NB4 (cell line): ENCODE measurements around the gene SV2B.

Source experiments
- DNase-seq: peaks from one replicate; pipeline ENCODE4 v3.0.0; 2010; ENCODE audit warnings: low read depth
- H3K4me3 ChIP-seq: one replicate; pipeline ENCODE4 v1.5.1; 2011; ENCODE audit warnings: mild to moderate bottlenecking, low read depth, low read length, moderate library complexity
- CTCF ChIP-seq: IDR thresholded peaks from one replicate; pipeline ENCODE4 v1.5.1; 2012; ENCODE audit warnings: low read depth, low read length
- MYC ChIP-seq: IDR thresholded peaks from 2 replicates; pipeline ENCODE4 v1.6.1; 2011; ENCODE audit warnings: low read depth, low read length
- POLR2A ChIP-seq: IDR thresholded peaks from 2 replicates; pipeline ENCODE4 v1.6.1; 2011; ENCODE audit warnings: mild to moderate bottlenecking; ENCODE audit not compliant: insufficient read length; ENCODE audit errors: extremely low read depth
- TF ChIP-seq, protein P1 (sequence below): IDR thresholded peaks from 2 replicates; pipeline ENCODE4 v1.6.1; 2011; ENCODE audit warnings: low read depth, low read length

The SV2B gene

GRCh38 chr15:91209318-91209717 lies 109.3 kb downstream of the SV2B start:
- H3K4me3 ChIP-seq: no peak overlapping the region
- no peak for TF ChIP-seq MYC
- no peak for TF ChIP-seq POLR2A
- TF ChIP-seq, protein P1, sequence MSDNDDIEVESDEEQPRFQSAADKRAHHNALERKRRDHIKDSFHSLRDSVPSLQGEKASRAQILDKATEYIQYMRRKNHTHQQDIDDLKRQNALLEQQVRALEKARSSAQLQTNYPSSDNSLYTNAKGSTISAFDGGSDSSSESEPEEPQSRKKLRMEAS: no peak
- no peak for TF ChIP-seq CTCF
- DNase-seq: no peak

DNA sequence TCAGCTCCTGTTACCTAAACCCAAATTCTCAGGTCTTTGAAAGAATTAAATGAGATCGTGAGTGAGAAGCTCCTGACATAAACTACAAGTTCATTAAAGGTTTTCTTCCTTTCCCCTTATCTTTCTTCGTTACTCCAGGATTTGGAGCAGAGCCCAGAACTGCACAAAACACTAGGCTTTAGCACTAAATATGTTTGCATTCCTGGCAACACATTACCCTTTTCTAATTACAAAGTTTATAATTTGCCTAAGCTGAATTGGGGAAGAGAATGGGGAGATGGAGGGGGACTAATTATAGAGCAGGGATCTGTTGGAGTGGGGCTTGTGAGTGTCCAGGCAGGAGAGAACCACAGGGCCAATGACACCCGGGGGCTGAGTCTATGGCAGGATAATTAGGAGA lies 109.7 kb downstream of the SV2B start:
- no peak for DNase-seq
- no peak for TF ChIP-seq POLR2A
- TF ChIP-seq MYC: no peak
- TF ChIP-seq, protein P1: no peak
- no peak for TF ChIP-seq CTCF
- no peak overlapping the region for H3K4me3 ChIP-seq

DNA sequence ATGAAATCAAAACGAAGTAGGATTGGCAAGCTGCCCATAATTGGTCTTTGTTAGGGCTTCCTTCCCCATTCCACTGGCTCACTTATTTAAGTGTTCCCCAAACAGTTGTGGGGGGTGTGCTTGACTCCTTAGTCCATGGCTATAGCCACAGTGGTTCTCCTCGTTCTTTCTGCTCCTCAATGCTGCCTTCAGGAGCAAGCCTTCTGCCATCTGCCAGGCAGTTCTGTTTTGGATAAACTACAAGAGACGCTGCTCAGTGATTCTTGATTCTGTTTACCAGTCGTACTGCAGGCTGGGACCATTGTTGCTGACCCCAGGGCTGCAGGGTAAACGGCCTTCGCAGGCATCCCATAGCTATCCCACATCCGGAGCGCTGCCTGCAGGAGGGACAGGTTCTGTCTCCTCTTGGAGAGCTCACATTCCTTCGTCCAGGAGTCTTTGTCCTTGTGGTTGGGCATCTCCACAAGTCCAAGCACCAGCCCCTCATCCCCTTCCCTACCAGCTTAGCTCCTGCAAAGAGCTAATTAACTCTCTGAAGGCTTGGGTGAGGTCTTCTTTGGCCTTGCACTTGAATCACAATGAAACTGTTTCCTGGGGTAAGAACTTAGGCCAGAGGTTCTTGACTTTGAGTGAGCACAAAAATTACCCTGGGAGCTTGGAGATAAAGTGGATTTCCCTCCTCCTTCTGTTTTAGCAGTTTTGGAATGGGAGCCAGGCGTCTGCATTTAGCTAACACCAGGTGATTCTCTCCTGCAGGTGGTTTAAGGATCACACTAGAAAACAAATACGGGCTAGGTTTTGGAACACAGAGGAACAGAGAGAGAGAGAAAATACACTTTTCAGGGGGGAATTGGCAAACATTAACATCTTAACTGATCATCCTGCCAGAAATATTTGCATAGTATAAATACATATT lies 114.9 kb downstream of the SV2B start:
- no peak overlapping the region for H3K4me3 ChIP-seq
- no peak for DNase-seq
- TF ChIP-seq POLR2A (no peak), MYC (no peak), CTCF (no peak)
- TF ChIP-seq, protein P1: no peak

- no peak overlapping the region for H3K4me3 ChIP-seq
- DNase-seq: no peak
- TF ChIP-seq MYC (no peak), CTCF (no peak), POLR2A (no peak)
- TF ChIP-seq, protein P1: no peak
These were observed 115.9 kb downstream of the SV2B start for GRCh38 chr15:91216000-91216399.

DNA sequence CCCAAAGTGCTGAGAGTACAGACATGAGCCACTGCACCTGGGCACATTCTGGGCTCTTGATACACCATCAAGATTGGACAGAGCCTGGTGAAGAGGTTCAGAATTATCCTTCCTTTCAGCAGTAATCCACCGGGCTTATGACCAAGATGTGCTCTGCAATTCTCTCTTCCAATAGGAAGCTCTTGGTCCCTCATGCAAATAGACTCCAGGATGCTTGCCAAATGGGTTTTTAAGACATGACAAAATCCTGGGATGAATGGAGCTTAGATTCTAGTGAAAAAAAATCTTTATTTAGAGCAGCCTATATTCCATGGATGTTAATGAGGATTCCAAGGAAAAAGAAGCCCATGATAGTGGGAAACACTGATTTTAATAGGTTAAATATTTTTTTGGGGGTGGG lies 119.1 kb downstream of the SV2B start:
- DNase-seq: no peak
- TF ChIP-seq, protein P1: no peak
- no peak for TF ChIP-seq POLR2A
- TF ChIP-seq CTCF: no peak
- no peak for TF ChIP-seq MYC
- no peak overlapping the region for H3K4me3 ChIP-seq
